HT-29 (cell line): ENCODE measurements around the gene AUP1. TPM values are rescaled to one million over a fixed set of nuclear protein-coding genes. Genes with fewer than 3 reads are reported as not detected.
A peak's percentile ranks its signal among the peaks of the same experiment; 100 is the strongest.

Experiments
- DNase-seq: peaks from one replicate; pipeline ENCODE4 v3.0.0-alpha.2; 2015; ENCODE audit warnings: low spot score
- total RNA-seq: library from RNA; depleted of rRNA; stranded (reverse); fragments of >200 nt; shearing (Covaris generic); gene quantifications from 2 replicates; pipeline ENCODE4 v1.2.3, GENCODE V29; 2014

The AUP1 gene
- total RNA-seq, 1 experiment from 2014 or later, result 224 TPM

DNA sequence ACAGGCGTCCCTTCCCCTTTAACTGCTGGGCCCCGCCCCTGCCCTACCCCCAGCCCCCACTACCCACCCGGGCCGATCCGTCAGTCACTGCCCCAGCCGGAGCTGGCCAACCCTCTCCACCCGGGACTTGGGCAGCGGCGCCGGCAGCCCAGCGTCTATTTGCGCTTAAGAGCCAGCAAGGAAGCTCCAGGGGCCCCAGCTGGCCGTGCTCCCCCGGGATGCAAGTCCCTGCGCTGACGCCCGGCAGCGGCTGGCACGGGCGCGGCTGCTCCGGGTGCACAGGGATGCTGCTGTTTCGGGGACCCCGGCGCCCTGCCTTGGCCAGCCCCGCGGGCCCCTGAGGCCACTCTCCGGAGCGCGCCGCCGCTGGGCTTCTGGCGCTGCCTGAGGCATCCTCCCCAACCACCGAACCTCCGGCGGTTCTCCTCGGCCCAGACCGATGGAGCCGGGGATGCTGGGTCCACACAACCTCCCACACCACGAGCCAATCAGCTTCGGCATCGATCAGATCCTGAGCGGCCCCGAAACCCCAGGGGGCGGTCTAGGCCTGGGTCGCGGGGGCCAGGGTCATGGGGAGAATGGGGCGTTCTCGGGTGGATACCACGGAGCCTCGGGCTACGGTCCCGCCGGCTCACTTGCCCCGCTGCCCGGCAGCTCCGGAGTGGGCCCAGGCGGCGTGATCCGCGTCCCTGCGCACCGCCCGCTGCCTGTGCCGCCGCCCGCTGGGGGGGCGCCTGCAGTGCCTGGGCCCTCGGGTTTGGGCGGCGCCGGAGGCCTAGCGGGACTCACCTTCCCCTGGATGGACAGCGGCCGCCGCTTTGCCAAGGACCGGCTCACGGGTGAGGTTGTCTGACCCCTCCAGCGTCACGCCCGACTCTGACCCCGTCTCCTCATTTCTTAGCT lies 14.9 kb downstream of the AUP1 start, which contains the start of gene TLX2:
Gene TLX2, plus strand, starts transcription at position 83 of the 903 bp plus-strand sequence. Its CDS starts 357 bp downstream, at position 440.
- no peak for DNase-seq

DNA sequence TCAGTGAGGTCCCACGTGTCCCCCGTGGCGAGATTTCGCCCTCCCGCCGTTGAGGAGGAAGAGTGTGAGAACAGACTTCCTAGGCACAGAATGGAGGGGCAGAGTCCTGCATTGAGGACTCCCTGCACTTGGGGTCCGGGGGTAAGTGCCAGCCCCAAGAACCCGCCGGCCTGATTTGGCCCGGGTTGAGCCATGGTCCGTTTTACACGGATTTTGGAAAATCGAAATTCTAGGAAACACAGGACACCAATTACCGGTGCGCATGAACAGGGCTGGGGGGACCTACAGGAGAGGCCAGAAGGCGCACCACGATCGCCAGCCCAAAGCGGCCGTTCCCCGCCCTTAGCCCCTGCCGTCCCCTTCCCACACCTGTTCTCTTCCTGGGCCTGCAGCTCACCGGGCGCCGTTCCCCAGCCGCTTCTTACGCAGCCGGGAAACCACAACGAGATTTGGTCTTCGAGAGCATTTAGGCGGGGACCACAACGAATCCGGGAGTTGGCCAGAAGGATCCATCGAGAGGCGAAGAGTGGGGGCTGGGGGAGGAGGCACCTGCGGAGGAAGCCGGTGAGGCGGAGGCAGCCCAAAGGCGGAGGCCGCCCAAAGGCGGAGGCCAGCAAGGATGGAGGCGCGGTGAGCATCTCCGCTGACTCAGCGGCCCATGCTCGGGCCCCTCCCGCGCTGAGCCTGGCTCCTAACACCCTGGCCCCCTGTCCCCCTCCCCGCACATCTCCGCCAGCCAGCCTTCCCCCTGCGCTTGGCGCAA lies 15.7 kb downstream of the AUP1 start:
- DNase-seq, result no peak

DNA sequence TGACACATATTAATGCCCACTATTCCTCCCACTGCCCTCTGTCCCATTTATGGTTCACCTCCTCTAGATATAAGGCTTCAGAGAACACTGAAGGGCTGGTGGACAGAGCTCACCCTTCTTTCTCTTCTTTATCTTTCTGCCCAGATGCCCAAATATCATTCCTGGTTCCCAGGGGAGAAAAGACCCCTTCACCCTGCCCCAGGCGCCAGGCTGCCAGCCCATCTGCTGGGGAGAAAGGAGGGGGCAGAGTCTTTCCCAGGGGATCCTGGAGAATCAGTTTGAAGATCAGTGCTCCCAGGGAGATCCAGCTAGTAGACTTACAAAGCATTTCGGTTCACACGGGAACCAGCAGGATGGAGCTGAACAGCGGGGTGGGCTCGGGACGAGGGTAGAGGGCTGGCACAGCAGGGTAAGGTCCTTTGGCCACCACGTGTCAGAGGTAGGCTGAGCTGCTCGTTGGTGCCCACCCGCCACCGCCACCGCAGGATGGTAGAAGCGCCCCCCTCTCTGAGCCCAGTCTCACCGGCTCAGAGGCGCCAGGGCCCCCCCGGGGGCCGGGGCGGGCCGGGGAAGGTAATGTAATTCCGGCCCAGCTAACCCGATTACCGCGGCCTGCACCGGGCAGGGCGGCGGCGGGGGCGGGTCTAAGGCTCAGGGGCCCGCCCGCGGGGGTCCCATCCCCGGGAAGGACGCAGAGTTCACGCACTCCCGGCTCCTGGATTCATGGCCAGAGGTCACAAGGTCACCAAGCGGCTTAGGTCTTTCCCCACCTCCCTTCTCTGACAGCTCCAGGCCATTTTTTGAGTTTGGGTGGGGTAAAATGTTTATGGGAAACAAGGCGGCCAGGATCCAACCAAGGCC lies 16.5 kb downstream of the AUP1 start:
- DNase-seq, result no peak

DNA sequence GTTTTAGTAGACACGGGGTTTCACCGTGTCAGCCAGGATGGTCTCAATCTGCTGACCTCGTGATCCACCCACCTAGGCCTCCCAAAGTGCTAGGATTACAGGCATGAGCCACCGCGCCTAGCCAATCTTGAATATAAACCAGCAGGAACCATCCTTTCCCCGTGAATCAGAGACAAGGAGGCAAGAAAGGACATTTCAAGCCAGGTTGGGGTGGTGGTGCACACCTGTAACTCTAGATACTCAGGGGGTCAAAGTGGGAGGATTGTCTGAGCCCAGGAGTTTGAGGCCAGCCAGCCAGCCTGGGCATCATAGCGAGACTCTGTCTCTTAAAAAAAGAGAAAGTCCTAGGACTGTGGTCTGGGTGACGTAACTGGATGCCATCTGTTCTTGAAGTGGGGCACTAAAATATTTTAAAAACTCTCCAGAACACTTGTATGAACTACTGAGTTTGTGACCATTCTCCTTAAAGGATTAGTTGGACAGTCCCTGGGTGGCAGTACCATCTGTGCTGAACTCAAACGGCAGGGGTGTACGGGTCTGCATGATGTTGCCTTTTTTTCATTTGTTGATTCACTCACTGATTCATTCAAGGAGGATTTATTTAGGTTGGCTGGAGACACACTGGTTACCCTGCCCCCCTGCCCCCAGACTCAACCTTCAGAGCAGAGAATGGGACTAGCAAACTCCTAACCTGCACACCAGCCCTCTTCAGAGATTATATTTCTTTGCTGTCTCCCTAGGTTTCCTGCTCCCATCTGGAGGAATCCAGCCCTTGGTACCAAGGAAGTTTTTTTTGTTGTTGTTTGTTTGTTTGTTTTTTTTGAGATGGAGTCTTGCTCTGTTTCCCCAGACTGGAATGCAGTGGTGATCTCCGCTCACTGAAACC lies 18.2 kb downstream of the AUP1 start:
- DNase-seq, result no peak

DNA sequence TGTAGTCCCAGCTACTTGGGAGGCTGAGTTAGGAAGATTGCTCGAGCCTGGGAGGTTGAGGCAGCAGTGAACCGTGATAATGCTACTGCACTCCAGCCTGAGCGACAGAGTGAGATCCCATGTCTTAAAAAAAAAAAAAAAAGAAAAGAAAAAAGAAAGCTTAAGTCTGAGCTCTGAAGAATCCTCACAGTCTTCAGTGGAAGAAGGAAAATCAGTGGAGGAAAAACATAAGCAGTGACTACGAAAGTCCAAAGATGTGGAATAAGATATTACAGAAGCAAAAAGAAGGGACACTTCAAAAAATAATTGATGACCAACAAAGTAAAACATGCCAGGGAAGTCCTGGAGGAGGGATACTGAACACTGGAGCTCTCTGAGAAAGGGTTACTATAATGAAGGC lies 19.2 kb downstream of the AUP1 start:
- no peak for DNase-seq

DNA sequence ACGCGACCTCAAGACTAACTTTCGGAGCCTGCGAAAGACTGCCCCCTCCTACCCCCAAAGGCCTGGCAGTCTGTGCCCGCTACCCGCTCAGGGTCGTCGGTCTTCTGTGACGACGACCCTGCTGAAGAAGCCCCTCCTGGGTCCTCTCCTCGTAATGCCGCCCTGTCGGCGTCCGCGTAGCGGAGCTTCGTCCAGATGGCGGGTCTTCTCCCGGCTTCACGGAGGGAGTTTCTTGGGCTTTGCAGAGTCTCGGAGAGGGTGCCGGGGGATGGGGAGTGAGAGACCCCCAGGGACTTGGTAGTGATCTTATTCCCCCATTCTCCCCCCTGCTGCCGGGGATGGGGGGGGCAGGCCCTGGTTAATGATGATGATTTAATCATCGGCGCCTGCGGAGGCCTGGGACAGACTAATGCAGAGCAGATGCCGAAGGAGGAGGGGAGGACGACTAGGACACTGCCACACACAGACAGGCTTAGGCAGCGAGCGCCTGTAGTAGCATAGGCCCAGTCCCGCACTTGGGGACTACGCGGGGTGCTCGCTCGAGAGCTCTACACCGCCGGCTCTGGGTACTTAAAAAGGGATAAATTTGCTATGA lies 21.5 kb downstream of the AUP1 start:
- peak; percentile 39 for DNase-seq

DNA sequence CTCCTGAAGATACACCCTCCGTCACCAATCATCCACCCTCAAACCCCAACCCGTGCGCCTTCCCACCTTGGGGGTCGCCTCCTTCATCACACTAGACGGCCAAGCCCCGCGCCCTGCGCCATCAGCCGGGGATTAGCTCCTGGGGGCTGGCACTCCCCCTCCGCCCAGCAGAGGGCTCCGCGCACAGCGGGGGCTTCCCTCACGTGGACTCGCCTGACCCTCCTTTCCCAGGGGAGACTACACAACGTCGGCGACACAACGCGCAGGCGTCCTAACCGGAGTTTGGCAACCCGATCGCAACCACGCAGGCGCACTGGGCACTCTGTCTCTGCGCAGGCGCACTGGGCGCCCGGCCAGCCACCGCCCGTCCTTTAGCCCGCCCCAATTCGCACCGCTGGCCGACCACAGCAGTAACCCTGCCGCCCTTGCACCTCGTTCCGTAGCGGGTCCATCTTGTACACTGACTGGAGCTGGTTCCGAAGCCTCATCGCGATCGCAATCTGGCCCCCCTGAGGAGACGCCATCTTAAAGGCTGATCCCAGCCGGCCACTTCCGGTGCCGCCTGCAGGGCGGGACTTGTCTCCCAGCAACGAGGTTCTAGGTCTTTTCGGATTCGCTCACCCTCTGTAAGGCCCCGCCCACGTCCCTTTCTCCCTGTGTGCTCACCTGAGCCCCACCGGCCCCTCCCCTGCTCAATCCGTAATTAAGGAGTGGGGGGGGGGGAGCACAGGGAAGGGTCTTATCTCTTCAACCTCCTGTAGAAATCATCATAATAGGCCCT lies 22.2 kb downstream of the AUP1 start, which contains the start of gene PCGF1:
Gene PCGF1, minus strand, starts transcription at position 551 of the 781 bp plus-strand sequence. Its CDS starts 27 bp downstream, at position 524.
- peak; percentile 99 for DNase-seq

DNA sequence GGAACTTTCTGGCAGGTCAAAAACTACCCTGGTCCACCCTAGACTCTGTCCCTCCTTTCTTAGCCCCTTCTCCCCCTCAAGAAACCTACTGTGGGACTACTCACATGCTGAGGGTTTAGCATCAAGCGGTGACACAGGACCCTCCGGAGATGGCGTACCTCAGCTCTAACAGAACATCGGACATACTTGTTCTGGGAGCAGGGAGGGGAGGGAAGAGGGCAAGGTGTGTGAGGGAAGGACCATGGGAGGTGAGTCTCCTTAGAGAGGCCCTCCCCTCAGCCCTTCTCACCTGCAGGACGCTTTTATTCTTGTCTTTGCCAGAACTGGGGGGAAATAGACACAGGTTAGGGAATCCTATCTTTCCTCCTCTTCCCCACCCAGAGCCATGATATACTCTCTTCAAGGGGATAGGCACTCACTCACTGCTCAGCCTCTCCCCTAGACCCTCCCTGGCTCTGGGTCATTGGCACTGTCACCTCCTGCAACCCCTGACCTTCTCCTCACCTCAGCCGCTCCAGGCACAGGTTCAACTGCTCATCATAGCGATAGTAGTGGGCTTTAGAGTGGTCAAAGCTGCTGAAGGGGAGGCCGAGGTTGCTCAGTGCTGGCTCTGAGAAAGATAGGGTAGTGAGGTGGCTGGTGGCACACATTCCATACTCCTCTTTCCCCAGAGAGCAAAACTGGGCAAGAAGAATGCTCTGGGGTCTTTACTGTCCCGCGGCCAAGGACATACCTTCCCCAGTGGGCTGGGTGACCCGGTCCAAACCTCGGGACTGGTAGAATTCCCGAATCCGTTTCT lies 23.9 kb downstream of the AUP1 start:
- DNase-seq, result no peak

DNA sequence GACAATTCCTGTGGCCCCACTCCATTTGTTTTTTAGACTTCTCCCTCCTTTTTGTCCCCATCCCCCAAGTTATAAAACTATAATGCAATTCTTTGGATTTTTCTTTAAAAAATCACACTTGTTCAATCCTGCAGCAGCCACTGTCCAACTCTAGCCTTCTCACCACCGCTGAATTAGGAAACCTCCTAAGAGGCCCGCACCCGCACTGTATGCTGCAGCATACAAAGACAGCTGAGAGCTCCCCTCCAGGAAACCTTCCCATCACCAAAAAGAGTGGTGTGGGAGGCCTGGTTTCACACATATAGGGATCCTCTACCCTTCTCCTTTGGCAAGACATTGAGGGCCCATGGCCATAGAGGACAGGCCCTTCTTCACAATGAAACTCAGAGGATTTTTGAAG lies 24.9 kb downstream of the AUP1 start:
- no peak for DNase-seq

DNA sequence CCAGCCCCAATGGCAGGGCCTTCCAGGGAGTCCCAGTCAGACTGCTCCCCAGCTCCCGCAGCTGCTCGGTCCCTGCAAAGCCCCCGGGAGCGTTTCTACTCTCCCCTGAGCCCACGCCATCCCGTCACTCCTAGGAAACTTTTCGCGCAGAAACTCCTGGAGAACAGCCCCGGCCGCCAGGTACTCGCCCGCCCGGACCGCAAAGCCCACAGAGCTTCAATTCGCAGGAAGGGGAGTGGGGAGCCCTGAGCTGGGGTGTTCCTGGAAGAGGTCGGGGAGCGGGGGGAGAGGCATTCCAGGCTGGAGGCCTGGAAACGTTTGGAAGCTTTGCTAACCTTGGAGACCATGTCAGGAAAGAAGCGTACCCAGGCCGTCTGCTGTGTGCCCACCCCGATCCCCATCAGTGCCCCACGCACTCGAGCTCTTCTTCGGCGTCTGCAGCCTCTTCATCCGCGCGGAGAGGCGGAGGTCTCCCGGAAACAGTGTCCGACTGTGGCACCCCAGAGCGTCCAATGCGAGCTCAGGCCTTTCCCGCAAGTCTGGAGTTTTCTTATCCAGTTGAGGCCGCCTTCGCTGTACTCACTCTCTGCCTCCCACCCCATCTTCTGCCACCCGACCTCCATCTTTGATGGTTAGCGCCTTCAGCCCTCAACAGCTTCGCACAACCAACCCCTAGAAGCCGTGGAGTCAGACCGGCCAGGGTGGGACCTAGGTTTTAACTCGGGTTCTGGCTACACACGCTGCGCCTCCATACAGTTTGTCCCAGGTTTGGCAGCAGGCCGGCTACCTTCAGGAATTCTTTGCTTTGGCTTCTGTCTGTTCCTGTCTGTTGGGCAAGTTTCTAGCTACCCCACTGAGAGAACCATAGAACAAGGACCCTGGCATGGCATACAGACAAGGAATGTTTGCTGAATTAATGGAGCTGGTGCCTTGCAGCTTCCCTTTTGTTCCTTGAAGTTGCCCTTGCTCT lies 25.7 kb downstream of the AUP1 start:
- DNase-seq, result no peak

DNA sequence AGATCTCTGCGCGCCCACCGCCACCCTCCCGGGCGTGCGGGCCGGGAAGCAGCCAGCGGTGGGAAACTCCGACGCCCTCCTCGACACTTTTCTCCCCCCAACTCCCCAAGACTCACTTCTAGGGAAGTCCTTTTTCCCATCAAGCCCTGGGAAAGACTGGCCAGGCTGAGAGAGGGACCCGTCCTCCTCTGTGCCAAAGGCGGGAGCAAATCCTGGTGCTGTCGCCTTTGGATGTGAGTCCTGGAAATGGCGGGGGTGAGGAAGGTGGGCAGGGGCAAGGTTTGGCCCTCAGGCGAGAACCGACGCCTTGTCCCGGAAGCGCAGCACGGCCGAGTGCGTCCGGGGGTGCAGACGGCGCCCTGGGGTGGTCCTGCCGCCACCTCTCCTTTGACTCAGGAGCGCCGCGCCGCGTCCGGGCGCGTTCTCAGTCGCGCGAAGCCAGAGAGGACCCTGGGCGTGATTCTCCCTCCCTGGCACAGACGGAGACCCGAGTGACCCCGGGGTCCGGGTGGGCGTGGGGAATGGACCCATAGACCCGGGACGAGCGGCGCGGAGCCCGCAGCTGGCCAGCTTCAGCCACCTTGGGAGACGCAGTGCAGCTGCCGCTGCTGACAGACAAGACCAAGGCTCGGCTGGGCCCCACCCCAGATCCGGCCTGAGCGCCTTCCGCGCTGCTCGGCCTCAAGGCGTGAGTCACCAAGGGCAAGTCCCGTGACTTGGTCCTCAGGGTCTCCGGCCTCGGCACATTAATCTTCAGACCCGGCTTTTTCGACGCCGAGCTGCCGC lies 26.6 kb downstream of the AUP1 start:
- peak; percentile 77 for DNase-seq

DNA sequence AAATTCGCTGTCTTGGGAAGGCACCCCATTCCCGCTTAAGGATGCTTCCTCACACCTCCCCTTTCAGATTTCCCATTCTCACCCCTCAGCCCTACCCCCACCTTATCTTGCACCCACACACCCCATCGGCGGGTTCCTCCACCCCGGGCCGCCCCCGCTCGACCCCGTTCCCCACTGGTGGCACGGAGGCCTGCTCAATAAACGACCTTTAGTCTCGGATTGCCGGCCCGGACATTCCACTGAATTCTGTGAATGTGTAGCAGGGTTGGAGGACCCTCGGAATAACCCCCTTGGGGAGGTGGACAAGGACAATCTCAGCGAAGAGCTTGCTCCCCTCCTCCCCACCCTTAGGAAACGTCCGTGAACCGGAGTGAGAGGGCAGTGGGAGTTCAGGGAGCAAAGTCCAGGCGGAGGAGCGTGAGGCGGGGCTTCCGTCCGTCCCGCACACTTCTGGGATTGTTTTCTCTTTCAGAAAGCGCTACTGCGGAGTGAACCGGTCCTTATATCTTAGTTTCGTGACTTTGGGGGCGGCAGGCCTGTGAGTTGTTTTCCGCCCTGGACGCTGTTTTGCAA lies 27.3 kb downstream of the AUP1 start:
- peak; percentile 59 for DNase-seq

DNA sequence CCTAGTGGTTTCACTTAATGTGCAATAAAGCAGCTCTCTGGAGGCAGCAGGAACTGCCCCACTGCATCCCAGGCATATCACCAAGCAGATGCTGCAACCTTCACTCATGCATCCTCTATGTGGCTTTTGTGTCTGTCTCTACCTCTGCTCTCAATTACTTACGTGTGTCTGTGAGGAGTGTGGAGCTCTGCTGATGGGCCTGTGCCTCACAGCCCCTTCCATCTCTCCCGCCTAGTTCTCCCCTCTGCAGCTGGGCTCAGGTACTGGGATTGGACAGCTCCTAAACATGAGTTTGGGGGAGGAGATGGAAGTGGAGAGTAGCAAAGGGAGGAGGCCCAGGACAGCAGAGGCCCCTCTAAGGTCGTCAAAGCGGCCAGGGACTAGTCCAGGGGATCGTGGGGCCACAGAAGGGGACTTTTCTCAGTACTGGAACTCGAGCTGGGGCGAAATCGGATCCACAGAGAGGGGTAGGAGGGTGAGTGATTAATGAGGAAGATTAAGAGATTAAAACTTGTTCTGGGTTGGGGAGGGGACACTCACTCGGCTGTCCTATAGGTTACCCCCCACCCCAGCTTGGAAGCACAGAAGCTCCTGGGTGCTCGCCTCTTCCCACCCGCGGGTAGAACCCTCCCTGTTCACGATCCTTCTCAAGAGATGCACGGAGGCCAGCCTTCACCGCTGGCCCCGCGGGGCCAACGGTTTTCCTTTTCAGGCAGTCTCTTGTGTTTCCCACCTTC lies 28.0 kb downstream of the AUP1 start:
- no peak for DNase-seq

DNA sequence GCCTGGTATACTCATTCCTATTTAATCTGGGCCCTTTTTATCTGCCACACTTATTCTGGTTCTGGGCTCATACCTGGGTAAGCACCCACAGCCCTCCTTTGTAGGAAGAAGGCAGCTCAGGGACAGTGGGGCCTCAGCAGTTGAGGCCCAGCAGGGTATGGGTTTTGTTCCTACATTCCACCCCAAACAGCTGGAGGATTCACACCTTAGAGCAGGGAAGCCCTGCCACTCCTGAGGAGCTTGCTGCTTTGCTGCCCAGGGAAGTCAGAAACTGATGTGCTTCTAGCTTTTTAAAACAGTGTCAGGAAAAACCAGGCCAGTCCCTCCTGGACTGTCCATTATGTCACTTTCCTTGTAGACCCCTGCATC lies 28.9 kb downstream of the AUP1 start:
- no peak for DNase-seq

DNA sequence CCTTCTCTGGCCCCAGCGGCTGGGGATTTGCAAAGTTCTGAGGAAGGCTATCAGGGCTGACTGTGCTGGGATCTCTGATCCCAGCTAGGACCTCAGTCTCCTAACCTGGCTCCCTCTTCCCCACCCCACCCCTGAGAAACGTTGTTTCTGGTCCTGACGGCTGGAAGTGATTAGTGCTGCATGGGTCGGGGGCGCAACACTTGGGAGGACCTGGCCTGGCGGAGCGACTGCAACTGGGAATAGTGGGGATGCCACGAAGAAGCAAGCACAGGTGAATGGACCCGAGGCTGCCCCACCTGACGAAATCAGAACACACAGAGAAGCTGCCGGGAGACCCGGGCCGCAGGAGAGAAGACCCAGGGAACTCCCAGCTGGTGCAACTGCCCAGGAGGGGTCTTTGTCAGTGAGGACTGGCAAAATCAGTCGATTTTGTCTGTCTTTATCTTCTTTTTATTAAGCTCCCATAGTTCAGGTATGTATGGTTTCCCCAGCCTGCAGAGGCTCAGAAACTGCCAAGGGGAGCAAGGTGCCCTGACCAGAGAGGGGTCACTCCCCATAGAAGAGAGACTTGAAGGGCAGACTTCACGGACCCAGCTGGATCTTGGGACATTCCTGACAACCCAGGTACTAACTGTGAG lies 29.4 kb downstream of the AUP1 start:
- no peak for DNase-seq
